Stimulated activated naive CD4-positive, alpha-beta T cell (primary cell): ENCODE data around the gene PTPN1.
"Not testable (repeated sequence)": the region's sequence is repeated elsewhere in the genome, so short reads cannot be mapped to it uniquely, and the experiment has no call there.

ENCODE experiments used
- DNase-seq, 6 experiments: peaks; one replicate each; lab custom pipeline; 2025; lab: John Stamatoyannopoulos, UW

Gene PTPN1

DNA sequence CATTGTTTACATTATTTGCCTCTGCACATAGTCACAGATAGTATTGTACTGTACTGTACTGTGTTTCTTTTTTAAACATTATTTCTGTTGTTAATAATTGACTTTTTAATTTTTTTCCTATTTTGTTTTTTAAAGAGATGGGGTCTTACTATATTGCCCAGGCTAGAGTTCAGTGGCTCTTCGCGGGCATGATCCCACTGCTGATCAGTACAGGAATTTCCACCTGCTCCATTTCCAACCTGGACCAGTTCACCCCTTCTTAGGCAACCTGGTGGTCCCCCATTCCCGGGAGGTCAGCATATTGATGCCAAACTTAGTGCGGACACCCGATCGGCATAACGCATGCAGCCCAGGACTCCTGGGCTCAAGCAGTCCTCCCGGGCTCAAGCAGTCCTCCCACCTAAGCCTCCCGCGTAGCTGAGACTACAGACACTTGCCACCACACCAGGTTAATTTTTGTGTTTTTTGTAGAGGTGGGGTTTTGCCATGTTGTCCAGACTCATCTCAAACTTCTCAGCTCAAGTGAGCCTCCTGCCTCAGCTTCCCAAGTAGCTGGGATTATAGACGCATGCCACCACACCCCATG lies 47.5 kb downstream of the PTPN1 start:
- DNase-seq: no peak

DNA sequence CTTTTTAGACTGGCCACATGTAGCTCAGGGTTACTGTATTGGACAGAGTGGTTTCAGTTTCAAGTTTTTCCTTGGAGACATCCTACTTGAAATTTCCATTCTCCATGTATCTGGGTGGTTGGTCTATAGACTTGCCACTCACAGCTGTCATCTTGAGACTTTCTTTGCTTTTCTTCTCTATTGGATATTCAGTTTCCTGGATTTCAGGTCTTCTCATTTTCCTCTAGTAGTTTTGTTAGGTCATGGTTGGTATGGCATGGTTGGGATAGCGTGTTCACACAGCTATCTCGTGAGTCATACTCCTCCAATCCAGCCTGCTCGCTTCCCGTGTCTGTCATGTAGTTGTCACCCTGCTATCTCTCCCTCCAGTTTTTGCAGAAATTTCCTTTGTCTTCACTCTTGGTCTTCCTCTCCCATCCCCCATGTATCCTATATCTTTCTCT lies 48.3 kb downstream of the PTPN1 start:
- DNase-seq: no peak

DNA sequence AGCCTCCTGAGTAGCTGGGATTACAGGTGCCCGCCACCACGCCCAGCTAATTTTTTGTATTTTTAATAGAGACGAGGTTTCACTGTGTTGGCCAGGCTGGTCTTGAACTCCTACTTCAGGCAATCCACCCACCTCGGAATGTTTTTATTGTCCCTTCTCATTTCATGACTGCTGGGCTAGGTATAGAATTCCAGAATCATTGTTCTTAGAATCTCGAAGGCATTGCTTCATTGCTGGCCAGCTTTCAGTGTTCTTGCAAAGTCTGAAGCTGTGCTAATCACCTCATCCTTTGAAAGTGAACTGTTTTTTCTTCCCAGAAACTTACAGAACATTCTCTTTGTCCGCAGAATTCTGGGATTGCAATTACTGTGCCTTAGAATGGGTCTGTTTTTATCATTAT lies 49.0 kb downstream of the PTPN1 start:
- no peak for DNase-seq

DNA sequence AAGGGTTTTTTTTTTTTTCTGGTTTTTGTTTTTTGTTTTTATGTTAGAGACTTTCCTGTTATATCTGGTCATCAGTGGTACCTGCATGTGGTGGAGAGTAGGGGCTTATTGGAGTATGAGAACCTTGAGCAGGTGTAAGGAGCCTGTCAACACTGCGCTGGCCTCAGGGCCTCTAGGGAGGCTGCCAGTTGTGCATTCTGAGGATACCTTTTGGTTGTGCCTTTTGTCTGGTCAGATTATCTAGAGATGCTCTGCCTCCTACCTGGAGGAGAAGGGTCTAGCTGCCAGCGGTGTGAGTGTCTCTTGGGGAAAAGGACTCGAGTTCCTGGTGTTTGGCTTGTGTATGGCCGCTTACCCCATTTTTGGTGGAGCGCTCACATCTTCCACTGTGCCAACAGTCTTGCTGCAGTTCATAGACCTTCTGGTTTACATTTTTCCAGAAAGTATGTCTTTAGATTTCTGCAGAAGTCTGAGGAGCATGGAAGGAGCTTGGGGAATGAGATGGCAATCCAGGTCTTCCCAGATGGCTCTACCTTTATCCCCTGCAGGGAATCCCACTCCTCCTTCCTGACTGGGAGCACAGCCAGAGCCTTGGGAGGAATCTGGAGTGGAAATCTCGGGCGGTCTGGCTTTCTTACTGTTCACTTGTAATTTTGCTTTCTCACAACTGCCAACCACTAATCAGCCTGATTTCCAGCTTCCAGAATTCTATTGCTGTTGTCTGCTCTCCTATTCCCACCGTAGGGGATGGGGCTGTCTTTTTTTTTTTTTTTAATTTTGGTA lies 49.9 kb downstream of the PTPN1 start:
- DNase-seq: no peak

DNA sequence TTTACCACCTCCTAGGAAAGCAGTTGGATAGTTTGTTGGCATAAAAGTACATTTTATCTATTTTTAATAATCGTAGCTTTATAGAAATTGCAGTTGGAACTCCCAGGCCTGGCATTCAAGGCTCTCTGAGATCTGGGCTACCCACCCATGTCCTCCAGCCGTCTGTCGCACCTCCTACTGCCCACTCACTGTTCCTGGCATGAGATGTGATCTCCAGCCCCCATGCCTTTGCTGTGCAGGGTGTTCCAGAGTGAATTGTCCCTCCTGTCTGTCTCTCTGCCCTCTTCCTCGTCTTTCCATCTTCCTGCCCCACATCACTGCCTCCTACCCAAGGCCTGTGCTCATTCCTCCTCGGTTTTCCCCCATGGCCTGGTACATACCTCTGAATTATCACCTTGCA lies 50.7 kb downstream of the PTPN1 start:
- DNase-seq: no peak

DNA sequence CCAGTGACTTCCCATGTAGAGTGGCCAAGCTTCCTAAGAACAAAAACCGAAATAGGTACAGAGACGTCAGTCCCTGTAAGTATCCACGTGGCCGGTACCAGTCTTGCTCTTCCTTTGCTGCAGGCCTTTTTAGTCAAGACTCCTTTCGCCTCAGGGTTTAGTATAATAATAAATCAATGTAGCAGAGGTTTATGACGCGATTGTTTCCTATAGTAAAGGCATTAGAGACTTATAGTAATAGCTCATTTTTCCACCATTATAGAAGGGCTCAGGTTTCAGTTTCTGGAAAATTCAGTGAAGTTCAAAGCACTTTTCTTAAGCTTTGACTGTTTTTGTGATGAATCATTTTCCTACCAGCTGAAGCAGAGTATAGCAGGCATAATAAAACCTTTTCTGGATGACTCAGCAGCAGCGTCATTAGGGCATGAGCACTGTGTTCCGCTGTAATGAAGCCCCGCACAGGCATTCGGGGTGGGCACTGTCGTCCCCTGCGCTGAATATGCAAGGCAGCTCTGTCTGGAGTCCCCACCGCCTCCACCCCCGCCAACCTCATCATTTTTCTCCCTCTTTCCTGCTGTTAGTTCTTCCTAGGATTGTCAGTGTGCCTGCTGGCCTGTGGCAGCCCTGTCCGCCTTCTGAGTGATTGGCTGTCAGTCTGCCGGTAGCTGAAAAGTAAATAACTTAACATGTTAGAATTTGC lies 51.3 kb downstream of the PTPN1 start:
- no peak for DNase-seq

DNA sequence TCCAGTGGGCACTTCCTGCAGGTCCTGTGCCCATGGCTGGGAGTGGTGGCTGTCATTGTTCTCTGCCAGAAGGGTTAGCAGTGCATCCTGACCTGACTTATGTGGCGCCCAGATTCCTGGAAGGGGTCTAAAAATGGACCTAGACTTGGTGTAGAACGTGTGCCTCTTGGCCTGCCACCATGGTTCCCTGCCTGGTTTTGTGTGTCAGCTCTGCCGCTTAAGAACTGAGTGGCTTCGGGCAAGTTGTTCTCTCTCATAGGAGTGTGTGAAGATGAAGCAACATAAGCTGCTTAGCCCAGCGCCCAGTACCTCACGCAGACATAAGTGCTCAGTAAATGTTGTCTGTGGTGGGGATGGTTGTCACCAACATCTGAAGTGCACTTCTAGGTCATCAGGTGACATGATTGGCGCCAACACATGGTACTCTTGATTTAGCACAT lies 52.1 kb downstream of the PTPN1 start:
- DNase-seq: no peak

DNA sequence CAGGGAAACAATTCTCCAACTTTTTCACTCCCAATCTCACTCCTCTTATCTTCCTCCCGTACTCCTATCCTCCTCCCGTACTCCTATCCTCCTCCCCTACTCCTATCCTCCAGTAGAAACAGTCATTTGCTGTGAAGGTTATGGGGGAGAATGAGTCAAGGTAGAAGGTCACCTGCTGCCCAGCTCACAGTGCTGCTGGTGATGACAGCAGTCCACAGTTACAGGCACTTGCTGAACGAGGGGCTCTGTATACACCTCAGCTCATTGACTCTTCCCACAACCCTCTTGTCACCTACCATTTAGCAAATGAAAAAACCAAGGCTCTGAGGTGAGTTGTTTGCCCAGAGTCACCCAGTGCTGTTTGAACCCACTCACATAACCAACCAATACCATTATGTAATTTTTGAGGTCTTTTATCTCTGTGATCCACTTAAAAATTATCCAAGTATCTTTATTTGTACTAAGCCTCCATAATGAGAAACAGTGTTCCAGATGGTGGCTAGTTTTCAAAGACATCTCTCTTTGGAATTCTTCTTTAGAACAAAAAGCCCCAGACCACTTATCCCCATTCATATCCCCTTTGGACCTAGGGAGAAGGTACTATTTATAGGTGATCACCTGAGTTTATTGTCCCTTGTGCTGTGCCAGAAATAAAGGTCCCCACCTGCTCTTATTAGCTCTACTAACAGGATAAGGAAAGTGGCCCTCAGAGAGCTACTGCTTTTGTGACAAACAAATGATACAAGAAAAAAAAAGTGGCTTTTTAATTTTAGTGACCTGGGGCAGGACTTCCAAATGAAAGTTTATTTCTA lies 53.2 kb downstream of the PTPN1 start:
- no peak for DNase-seq

DNA sequence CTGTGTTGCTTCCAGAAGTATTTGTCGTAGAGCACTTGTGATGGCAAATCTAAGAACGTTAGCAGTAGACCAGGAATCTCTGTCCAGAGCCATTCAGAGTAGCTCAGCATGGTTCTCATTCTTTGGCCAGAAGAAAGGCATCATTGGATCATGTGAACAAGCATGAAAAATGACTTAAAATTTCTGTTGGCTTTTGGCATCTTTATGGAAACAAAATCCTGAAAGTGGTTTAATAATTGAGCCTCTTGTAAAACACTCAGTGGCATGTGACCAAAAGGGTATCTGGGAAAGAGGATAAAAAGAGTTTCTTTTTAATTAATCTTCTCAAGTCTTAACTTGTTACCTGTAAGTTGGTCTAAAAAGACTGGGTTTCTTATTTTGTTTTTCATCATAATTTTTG lies 55.2 kb downstream of the PTPN1 start:
- DNase-seq: no peak

DNA sequence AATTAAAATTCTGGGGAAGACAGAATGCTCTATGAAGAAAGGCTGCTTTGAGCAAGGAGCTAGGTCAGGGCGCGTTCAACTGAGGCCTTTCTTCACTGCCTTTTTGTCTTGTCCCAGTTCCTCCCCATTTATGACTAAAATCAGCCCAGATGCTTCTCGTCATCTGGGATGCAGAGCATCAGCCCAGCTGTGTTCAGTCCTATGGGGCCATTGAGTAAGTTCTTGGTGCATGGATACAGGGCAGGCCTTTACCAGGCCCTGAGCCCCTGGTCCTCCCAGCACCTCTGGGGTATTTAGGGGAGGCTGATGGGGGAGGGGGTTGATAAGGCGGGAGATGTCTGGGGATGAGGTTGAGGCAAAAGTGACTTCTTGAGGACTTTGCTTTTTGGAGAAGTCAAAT lies 55.7 kb downstream of the PTPN1 start:
- no peak for DNase-seq

DNA sequence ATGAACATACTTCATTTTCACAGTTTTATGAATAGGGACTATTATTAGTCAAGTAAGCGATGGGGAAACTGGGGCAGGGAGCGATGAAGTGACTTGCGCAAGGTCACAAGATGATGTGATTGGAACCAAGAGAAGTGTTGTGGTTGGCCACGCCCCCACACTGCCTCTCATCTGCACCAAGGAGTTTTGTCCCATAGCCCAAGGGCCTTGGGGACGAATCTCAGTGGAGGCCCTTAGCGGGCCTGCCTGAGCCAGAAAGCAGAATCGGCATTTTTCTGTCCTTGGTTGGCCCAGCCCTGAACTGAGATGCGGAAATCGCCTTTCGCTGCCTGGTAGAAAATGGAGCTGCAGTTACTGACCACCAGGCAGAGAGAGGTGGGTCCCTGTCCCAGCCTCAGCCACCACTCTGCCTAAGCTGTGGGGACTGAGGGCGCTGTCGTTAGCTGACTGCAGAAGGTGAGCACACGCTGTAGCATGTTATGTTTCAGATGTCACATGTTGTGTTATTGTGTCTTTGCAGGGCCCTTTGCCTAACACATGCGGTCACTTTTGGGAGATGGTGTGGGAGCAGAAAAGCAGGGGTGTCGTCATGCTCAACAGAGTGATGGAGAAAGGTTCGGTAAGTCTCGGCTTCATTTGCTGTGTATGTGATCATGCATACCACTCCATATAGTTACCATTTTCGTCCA lies 57.8 kb downstream of the PTPN1 start:
- no peak for DNase-seq

DNA sequence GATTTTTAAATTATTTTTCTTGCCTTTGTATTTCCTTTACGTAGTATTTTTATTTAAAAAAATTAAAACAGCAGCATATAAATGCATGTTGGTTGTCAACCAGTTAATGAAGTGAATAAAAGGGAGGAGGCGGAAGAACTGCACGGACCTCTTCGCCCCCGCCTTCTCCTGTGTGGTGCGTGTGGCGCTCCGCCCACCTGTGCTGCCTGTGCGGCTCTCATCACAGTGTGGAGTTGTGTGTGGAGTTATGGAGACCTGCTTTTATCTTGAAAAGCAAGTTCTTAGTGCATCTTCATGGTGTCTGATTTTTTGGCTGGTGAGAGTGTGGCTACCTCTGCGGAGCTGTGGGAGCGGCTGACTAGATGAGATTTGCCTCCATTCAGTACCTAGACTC lies 58.4 kb downstream of the PTPN1 start:
- no peak for DNase-seq

DNA sequence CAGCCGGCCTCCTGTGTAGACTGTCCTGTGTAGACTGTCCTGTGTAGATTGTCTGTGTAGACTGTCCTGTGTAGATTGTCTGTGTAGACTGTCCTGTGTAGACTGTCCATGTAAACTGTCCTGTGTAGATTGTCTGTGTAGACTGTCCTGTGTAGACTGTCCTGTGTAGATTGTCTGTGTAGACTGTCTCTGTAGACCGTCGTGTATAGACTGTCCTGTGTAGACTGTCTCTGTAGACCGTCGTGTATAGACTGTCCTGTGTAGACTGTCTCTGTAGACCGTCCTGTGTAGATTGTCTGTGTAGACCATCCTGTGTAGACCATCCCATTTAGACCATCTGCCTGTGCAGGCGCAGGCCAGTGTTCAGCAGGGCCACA lies 59.3 kb downstream of the PTPN1 start:
- not testable (repeated sequence) for DNase-seq

DNA sequence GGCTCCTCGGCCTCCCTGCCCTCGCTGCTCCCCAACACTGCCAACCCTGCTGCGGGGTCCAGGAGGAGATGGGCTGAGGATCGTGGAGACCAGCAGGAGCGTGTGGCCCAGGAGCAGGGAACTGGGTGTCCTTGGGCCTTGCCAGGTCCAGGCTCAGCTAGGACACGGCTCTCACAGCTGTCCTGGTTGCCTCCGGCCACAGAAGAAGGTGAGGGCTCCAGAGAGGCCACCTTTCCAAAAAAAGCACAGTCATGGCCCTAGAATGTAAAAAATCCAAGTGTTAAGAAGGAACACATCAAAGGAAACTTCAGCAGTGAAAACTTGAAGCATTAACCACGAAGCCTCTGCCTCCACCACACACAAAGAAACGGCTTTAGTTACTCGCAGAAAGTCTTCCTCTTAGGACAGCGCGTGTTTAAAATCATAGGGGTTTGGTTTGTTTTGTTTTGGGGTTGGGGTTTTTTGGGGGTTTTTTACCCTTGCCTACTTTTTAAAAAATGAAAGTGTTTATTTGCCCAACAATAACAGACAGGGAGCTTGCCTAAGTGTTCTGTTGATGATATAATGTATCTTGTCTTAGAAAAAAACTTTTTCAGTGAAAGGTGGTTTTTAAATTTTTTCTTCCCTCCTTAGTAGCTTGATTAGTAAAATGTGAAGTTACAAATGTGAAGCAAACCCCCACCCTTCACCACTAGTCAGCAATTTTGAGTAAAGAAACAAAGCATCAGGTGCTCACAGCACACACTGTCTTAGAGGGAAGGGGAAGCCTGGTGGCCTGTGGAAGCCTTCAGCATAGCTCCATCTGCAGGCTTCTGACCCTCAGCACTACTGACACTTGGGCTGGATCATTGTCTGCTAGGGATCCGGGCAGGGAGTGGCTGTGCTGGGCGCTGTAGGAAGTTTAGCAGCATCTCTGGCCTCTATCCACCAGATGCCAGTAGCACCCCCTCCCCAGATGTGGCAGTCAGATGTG lies 60.0 kb downstream of the PTPN1 start:
- peak in 4 of 6 experiments; percentile 4 to 37 (median 24) for DNase-seq

DNA sequence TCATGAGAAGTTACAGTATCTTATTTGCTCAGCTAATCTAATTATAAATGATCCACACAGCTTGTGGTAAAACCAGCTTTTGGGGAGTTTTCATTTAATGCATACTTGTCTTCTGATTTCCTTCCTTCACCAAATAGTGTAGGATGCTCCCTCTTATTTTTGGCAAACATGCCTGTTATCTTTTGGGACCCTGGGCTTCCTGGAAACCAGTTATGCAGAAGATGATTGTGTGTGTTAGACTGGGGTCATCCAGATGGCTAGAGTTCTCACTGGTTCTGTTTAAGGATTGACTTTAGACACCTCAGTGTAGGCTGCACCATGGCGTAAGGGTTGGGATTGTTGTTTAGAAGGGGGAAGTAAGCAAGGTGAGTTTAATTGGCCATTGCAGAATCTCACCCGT lies 61.3 kb downstream of the PTPN1 start:
- DNase-seq: no peak

DNA sequence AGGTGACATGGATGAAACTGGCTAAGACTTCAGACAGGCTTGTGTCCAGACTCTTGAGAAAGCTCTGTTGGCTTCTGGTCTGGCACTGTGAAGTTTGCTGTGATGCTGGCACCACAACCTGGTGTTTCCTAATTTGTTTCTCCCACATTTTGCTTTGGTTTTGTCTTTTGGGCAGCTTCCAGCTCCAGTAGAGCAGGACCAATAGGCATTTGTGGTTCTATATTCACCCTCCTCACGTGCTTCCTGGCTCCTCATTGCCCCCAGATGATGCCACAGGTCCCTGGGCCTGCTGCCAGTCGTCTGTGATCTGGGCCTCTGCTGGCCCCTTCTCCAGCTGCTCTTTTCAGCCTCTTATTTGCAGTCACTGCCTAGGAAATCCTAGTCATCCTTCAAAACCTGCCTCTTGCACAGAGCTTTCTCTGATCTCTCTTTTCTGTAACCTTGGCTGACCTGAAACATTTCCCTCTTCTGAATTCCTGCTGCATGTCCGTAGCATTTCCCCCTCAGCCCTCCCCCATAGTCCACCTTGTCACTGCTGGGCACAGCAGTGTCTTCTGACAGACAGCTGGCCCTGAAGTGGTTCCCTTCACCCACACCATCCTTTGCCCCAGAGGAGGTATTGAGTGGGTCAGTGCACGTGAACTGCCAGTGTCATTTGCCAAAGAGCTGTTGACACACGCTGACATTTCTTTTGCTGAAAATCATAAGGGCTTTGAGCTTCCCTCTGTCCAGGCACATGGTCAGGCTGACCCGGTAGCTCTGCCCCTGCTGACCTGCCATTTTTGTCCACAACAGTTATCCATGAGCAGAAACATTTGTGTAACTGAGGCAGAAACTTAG lies 63.0 kb downstream of the PTPN1 start:
- DNase-seq: no peak

DNA sequence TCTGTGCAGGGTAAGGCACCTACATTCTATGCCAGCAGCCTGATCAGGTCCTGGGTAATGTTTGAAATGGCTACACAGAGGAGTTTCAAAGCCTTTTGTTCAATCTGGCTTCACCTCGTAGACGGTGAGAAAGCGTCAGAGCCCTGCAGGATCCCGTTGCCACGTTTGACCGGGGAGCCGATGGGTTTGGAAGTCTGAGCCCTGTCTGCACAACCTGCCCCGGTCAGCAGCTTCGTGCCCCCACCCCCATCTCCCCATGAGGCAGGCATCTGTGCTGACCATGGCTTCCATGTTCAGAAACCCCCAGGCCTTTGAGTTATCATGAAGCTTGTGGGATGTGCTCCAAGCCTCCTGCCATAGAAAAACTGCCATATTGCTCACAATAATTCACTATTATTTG lies 63.9 kb downstream of the PTPN1 start:
- DNase-seq: no peak

DNA sequence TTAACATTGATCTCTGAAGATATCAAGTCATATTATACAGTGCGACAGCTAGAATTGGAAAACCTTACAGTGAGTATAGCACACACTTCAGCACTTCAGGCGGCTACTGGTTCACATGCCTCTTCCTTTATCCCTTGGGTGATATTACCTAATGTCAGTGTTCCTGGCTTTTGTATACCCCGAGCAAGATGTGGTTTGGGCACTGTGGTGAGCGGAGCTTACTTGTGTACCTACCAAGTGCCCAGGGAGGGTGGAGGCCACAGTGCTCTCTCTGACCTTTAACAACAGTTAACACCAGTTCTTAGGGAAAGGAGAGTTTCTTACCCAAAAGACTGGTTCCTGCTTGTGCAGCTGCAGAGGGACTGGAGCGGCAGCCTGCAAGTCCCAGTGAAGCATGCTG lies 64.4 kb downstream of the PTPN1 start:
- no peak for DNase-seq

DNA sequence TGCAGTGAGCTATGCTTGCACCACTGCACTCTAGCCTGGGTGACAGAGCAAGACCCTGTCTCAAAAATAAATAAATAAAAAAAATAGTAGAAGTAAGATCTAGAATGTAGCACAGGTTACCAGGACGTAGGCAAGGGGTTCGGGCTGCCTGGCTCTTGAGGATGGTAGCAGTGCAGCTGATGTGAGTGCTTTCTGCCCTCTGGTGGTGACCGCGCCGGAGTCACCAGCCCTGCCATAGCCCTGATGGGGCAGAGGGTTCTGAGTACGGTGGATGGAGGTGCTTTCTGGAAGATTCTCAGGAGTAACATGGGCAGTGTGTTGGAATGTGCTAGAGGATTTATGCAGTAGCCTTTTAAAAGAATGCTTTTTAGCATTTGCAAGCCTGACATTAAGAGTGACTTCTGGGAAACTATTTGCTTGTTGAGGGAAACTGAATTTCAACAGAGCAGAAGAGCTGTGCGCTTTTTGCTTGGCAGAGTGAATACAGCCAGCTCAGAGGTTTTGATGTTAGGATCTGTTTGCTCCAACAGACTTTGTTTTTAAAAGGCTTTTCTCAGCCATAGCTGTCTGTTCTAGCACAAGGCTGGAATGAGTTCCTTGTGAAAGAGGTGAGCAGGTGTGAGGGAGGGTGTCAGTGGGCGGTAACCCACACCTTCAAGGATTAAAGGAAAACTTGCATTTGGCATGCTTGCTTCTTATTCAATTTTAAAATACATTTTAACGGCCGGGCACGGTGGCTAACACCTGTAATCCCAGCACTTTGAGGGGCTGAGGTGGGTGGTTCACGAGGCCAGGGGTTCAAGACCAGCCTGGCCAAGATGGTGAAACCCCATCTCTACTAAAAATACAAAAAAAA lies 65.9 kb downstream of the PTPN1 start:
- DNase-seq: peak; percentile 25 to 61 (median 47)
